ENCODE data around the gene KCTD3. TPM values are rescaled to one million over a fixed set of nuclear protein-coding genes. Genes with fewer than 3 reads are reported as not detected.

KCTD3 gene
- total RNA-seq, 1 donor from 2014 or later = 46.3 TPM

DNA sequence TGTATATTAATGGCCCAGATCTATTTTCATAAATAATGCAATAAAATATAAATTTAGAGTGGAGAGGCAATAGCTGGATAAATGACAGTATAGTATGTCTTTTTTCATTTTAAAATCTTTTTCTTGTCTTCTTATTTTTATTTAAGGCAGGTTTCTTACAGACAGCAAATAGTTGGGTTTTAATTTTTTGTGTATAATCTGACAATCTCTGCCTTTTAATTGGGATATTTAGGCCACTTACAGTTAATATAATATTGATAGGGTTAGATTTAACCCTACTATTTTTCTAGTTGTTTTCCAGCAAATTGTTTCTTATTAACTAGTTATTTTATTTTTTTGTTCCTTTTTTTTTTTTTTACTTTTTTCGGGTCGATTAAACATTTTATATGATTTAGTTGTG lies 23.3 kb upstream of the KCTD3 start:
- Mint-ChIP-seq H3K27me3 (ENCODE audit: unreplicated experiment) (no peaks in the 10 kb centered on the region), H3K36me3 (ENCODE audit: unreplicated experiment) (no peaks in the 10 kb centered on the region), H3K4me3 (ENCODE audit: unreplicated experiment) (no peak overlapping the region), H3K9me3 (ENCODE audit: unreplicated experiment) (no peaks in the 10 kb centered on the region), H3K27ac (ENCODE audit: unreplicated experiment) (no peak overlapping the region), H3K4me1 (ENCODE audit: low read depth, unreplicated experiment) (no peaks in the 10 kb centered on the region)
- TF ChIP-seq, protein P1, sequence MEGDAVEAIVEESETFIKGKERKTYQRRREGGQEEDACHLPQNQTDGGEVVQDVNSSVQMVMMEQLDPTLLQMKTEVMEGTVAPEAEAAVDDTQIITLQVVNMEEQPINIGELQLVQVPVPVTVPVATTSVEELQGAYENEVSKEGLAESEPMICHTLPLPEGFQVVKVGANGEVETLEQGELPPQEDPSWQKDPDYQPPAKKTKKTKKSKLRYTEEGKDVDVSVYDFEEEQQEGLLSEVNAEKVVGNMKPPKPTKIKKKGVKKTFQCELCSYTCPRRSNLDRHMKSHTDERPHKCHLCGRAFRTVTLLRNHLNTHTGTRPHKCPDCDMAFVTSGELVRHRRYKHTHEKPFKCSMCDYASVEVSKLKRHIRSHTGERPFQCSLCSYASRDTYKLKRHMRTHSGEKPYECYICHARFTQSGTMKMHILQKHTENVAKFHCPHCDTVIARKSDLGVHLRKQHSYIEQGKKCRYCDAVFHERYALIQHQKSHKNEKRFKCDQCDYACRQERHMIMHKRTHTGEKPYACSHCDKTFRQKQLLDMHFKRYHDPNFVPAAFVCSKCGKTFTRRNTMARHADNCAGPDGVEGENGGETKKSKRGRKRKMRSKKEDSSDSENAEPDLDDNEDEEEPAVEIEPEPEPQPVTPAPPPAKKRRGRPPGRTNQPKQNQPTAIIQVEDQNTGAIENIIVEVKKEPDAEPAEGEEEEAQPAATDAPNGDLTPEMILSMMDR (IDR thresholded peaks at IDR 0.05; ENCODE audit: partially characterized antibody, unreplicated experiment) = no peak
- DNase-seq = no peak

- Mint-ChIP-seq H3K4me1 (ENCODE audit: low read depth, unreplicated experiment) (no peaks in the 10 kb centered on the region), H3K27ac (ENCODE audit: unreplicated experiment) (no peak overlapping the region), H3K36me3 (ENCODE audit: unreplicated experiment) (no peaks in the 10 kb centered on the region), H3K9me3 (ENCODE audit: unreplicated experiment) (no peaks in the 10 kb centered on the region), H3K27me3 (ENCODE audit: unreplicated experiment) (no peaks in the 10 kb centered on the region), H3K4me3 (ENCODE audit: unreplicated experiment) (no peak overlapping the region)
- no peak for DNase-seq
- TF ChIP-seq, protein P1 (IDR thresholded peaks at IDR 0.05; ENCODE audit: partially characterized antibody, unreplicated experiment) = no peak
Measured at GRCh38 chr1:215544566-215544965, 22.5 kb upstream of the KCTD3 start.

DNA sequence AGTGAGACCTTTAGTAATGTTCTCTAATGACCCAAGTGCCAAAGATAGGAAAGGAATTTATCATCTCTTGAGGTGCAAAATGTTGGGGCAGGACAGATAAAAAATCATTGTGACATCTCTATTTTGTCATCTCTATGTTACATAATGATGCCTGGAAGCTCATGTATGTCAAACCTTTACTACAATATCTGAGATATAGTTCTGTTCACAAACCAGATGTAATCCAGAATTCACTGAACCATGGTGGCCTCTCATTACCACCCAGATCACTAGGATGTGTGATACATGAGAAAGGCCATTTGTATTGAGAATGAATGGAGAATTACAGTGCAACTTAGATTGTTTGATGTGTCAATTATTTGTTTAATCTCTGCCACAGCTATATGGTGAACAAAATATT lies 22.0 kb upstream of the KCTD3 start:
- no peaks in the 10 kb centered on the region for H3K9me3 Mint-ChIP-seq (ENCODE audit: unreplicated experiment)
- H3K27ac Mint-ChIP-seq (ENCODE audit: unreplicated experiment) = no peak overlapping the region
- H3K36me3 Mint-ChIP-seq (ENCODE audit: unreplicated experiment) = no peaks in the 10 kb centered on the region
- DNase-seq = no peak
- H3K27me3 Mint-ChIP-seq (ENCODE audit: unreplicated experiment) = no peaks in the 10 kb centered on the region
- TF ChIP-seq, protein P1 (IDR thresholded peaks at IDR 0.05; ENCODE audit: partially characterized antibody, unreplicated experiment) = no peak
- H3K4me1 Mint-ChIP-seq (ENCODE audit: low read depth, unreplicated experiment) = no peaks in the 10 kb centered on the region
- no peak overlapping the region for H3K4me3 Mint-ChIP-seq (ENCODE audit: unreplicated experiment)

GRCh38 chr1:215547011-215547410 lies 20.1 kb upstream of the KCTD3 start:
- no peak overlapping the region for H3K4me3 Mint-ChIP-seq (ENCODE audit: unreplicated experiment)
- DNase-seq = no peak
- H3K9me3 Mint-ChIP-seq (ENCODE audit: unreplicated experiment) = no peaks in the 10 kb centered on the region
- no peaks in the 10 kb centered on the region for H3K36me3 Mint-ChIP-seq (ENCODE audit: unreplicated experiment)
- TF ChIP-seq, protein P1 (IDR thresholded peaks at IDR 0.05; ENCODE audit: partially characterized antibody, unreplicated experiment) = no peak
- no peaks in the 10 kb centered on the region for H3K27me3 Mint-ChIP-seq (ENCODE audit: unreplicated experiment)
- H3K4me1 Mint-ChIP-seq (ENCODE audit: low read depth, unreplicated experiment) = no peaks in the 10 kb centered on the region
- H3K27ac Mint-ChIP-seq (ENCODE audit: unreplicated experiment) = no peak overlapping the region

DNA sequence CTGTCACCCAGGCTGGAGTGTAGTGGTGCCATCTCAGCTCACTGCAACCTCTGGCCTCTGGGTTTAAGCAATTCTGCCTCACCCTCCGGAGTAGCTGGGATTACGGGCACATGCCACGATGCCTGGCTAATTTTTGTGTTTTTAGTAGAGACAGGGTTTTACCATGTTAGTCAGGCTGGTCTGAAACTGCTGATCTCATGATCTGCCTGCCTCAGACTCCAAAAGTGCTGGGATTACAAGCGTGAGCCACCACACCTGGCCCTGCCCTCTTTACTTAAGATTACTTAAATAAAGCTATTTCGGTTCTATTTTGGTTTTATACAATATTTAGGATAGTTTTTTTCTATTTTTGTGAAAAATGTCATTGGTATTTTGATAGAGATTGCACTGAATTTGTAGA lies 15.3 kb upstream of the KCTD3 start:
- H3K27ac Mint-ChIP-seq (ENCODE audit: unreplicated experiment) = no peak overlapping the region
- no peaks in the 10 kb centered on the region for H3K4me1 Mint-ChIP-seq (ENCODE audit: low read depth, unreplicated experiment)
- DNase-seq = no peak
- peaks cover 2% of the 10 kb centered on the region for H3K9me3 Mint-ChIP-seq (ENCODE audit: unreplicated experiment)
- no peaks in the 10 kb centered on the region for H3K27me3 Mint-ChIP-seq (ENCODE audit: unreplicated experiment)
- H3K36me3 Mint-ChIP-seq (ENCODE audit: unreplicated experiment) = no peaks in the 10 kb centered on the region
- TF ChIP-seq, protein P1 (IDR thresholded peaks at IDR 0.05; ENCODE audit: partially characterized antibody, unreplicated experiment) = no peak
- H3K4me3 Mint-ChIP-seq (ENCODE audit: unreplicated experiment) = no peak overlapping the region
